NCI-H2196 (cell line): ENCODE measurements around the gene IGBP1.
A peak's percentile ranks its signal among the peaks of the same experiment; 100 is the strongest.
"Not testable (repeated sequence)": the region's sequence is repeated elsewhere in the genome, so short reads cannot be mapped to it uniquely, and the experiment has no call there.

Experiments used
- DNase-seq: peaks from one replicate; lab custom pipeline; 2025; ENCODE audit not compliant: unreplicated experiment; lab: John Stamatoyannopoulos, UW

The IGBP1 gene

GRCh38 chrX:70166601-70167590 lies 33.6 kb downstream of the IGBP1 start:
- no peak for DNase-seq

- no peak for DNase-seq
These were observed 35.3 kb downstream of the IGBP1 start for GRCh38 chrX:70168238-70169188.

GRCh38 chrX:70169281-70169680 lies 36.0 kb downstream of the IGBP1 start:
- DNase-seq, result no peak

GRCh38 chrX:70171624-70172023 lies 38.4 kb downstream of the IGBP1 start:
- no peak for DNase-seq

GRCh38 chrX:70172221-70172620 lies 39.0 kb downstream of the IGBP1 start:
- DNase-seq, result no peak

- DNase-seq, result no peak
These were observed 39.7 kb downstream of the IGBP1 start for GRCh38 chrX:70172964-70173363.

- peak; percentile 4 for DNase-seq
These were observed 41.5 kb downstream of the IGBP1 start for GRCh38 chrX:70174754-70175153.

- DNase-seq, result no peak
These were observed 42.1 kb downstream of the IGBP1 start for GRCh38 chrX:70175338-70175737.

GRCh38 chrX:70176938-70177533 lies 43.8 kb downstream of the IGBP1 start, which contains the start of gene DGAT2L6:
TSS of gene DGAT2L6 (plus strand) at chrX:70177483. CDS start at chrX:70177583, 100 bp downstream.
- no peak for DNase-seq

- DNase-seq, result no peak
These were observed 49.8 kb downstream of the IGBP1 start for GRCh38 chrX:70183091-70183490.

GRCh38 chrX:70190225-70190624 lies 57.0 kb downstream of the IGBP1 start:
- no peak for DNase-seq

GRCh38 chrX:70196961-70197720 lies 63.9 kb downstream of the IGBP1 start:
- peak; percentile 11 for DNase-seq

GRCh38 chrX:70201732-70202131 lies 68.5 kb downstream of the IGBP1 start:
- DNase-seq, result no peak

- DNase-seq, result no peak
These were observed 75.2 kb downstream of the IGBP1 start for GRCh38 chrX:70208479-70208878.

GRCh38 chrX:70209570-70209969 lies 76.3 kb downstream of the IGBP1 start:
- not testable (repeated sequence) for DNase-seq
